Adrenal gland (tissue), 12 donors: ENCODE data around the gene ACOT7. TPM values are rescaled to one million over a fixed set of nuclear protein-coding genes. Genes with fewer than 3 reads are reported as not detected.
A peak's percentile ranks its signal among the peaks of the same experiment; 100 is the strongest.

Experiments
- DNase-seq, 7 donors: peaks; one replicate each; pipeline ENCODE4 v3.0.0-alpha.2; 2019 to 2020
- H3K27ac ChIP-seq, 5 donors: fragments of 200-600 bp; sonication (generic) in 4 of 5; 1 replicate in 3 of 5; 2 replicates in 2 of 5; pipeline versions ENCODE4 v1.5.1 to v1.8.0; 2016 to 2020; ENCODE audit warnings: mild to moderate bottlenecking in 1 of 5
- H3K27me3 ChIP-seq: fragments of 200-600 bp; 2 replicates; pipeline ENCODE4 v1.8.0; 2021
- H3K36me3 ChIP-seq, 2 donors: fragments of 200-600 bp; replicated peaks in 1 of 2; 1 replicate in 1 of 2; 2 replicates in 1 of 2; pipeline versions ENCODE4 v1.5.1 to v1.8.0; 2018 to 2022
- H3K4me1 ChIP-seq, 2 donors: fragments of 200-600 bp; replicated peaks in 1 of 2; 1 replicate in 1 of 2; 2 replicates in 1 of 2; pipeline versions ENCODE4 v1.5.1 to v1.8.0; 2018 to 2021
- H3K4me3 ChIP-seq, 4 donors: fragments of 200-600 bp; sonication (generic) in 3 of 4; one replicate each; pipeline ENCODE4 v1.5.1; 2016 to 2018
- H3K9me3 ChIP-seq, 3 donors: fragments of 200-600 bp; sonication (generic) in 1 of 3; replicated peaks in 1 of 3; 1 replicate in 2 of 3; 2 replicates in 1 of 3; pipeline versions ENCODE4 v1.5.1 to v1.8.0; 2016 to 2021
- POLR2A ChIP-seq, 2 donors: fragments of 450-650 bp; IDR thresholded peaks; one replicate each; pipeline ENCODE4 v1.6.1; 2017; ENCODE audit warnings: antibody characterized with exemption in 2 of 2, mild to moderate bottlenecking in 2 of 2, moderate library complexity in 1 of 2
- WGBS, 4 donors: extraction: QIAGEN DNeasy Blood & Tissue Kit in 2 of 4; methylation state at CpG; one replicate each; pipeline versions ENCODE4 v1.1.5 to v1.1.7; 2013 to 2017; 5-methylcytosine and 5-hydroxymethylcytosine counted together
- intact Hi-C, 2 donors: fragments of 100-400 bp; cut with DNase I; formaldehyde crosslinking; loops; one replicate each; pipeline versions ENCODE4 v1.14.1 to v1.15.0; 2022 to 2023
- polyA plus RNA-seq, 3 donors: library from polyadenylated mRNA; stranded (reverse); fragments of 200-250 nt in 2 of 3; fragments of 350-450 nt in 1 of 3; fragmentation: Illumina TruSeq in 1 of 3; extraction: RNeasy Lipid Tissue Mini Kit (QIAGEN cat#74804) in 1 of 3; gene quantifications; one replicate each; pipeline ENCODE4 v1.2.3, GENCODE V29; 2013 to 2014
- total RNA-seq, 9 donors: library from RNA; depleted of rRNA in 4 of 9; stranded (reverse); fragments of >200 nt in 4 of 9; fragments of 120-200 nt in 1 of 9; fragmentation: NEBNext Ultra II Directional in 1 of 9; extraction: Animal tissue kit (Norgen Biotek cat#: 25700) in 1 of 9; gene quantifications; one replicate each; pipeline versions ENCODE4 v1.1.0 to v1.2.4, GENCODE V29; 2013 to 2023
- TF ChIP-seq, protein P1 (sequence below), 6 experiments: fragments of 450-650 bp in 4 of 6; fragments of 200-600 bp in 2 of 6; sonication (generic) in 1 of 6; IDR thresholded peaks; 1 replicate in 5 of 6; 2 replicates in 1 of 6; pipeline versions ENCODE4 v1.5.1 to v1.8.0; 2016 to 2021; ENCODE audit warnings: antibody characterized with exemption in 6 of 6, mild to moderate bottlenecking in 2 of 6, moderate library complexity in 1 of 6
- donor health status: healthy with polysubstance abuse.
- donor health status: Bipolar disorder and iron deficiency.
- donor health status: DM: yes; HTN: yes; CAD: no.
- donor health status: DM: no; HTN: no; CAD: no.
- donor health status: DM: no; HTN: no; CAD: no.
- donor health status: DM: yes; HTN: yes; CAD: no.

The ACOT7 gene
- total and polyA plus RNA-seq, 12 donors: 8.4 to 29.4 (median 14.5) TPM

DNA sequence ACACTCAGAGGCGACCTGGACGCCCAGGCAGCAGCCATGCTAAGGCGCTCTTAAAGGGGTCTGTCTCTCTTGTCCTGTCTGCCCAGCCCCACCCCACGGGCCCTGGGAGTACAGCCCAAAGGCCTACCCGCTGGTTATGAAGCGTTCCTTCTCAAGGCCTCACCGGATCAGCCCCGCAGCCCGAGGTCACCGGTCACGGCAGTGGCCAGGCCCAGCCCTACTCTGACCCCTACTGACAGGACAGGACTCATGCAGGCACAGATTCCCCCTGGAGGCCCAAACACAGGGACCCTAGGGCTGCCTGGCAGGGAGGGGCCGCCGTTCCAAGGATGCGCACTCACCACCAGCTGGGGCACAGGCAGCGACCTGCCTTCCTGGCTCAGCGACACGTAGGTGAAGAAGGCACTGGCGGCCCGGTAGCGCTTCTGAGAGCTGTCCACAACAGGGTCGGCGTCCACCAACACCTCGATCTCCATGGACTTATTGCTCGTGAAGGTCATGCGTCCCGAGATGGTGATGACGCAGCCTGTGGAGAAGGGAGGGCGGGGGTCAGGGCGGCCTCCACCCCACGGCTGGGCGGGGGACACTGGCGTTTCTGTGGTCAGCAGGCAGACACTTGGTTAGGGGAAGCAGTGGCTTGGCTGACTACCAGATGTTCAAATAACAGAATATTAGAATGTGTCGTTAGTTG is 112.7 kb downstream of the ACOT7 start:
- peak in 6 of 7 donors; percentile 59 to 77 (median 66) for DNase-seq
- intact Hi-C loops: loop anchor here in 1 of 2 donors (5.0 kb wide), 1 partner anchor 34 kb away; no protein-coding TSS in a partner anchor

GRCh38 chr1:6279613-6280383 is 113.8 kb downstream of the ACOT7 start:
- no peak overlapping the region for H3K27ac ChIP-seq
- no peak overlapping the region for H3K4me3 ChIP-seq
- DNase-seq: no peak
- no peaks in the 10 kb centered on the region for H3K27me3 ChIP-seq
- no peaks in the 10 kb centered on the region for H3K36me3 ChIP-seq
- intact Hi-C loops: loop anchor here in 1 of 2 donors (5.0 kb wide), 1 partner anchor 32 kb away; no protein-coding TSS in a partner anchor
- H3K4me1 ChIP-seq: peaks cover 0 to 11% of the 10 kb centered on the region in 2 donors
- TF ChIP-seq, protein P1, sequence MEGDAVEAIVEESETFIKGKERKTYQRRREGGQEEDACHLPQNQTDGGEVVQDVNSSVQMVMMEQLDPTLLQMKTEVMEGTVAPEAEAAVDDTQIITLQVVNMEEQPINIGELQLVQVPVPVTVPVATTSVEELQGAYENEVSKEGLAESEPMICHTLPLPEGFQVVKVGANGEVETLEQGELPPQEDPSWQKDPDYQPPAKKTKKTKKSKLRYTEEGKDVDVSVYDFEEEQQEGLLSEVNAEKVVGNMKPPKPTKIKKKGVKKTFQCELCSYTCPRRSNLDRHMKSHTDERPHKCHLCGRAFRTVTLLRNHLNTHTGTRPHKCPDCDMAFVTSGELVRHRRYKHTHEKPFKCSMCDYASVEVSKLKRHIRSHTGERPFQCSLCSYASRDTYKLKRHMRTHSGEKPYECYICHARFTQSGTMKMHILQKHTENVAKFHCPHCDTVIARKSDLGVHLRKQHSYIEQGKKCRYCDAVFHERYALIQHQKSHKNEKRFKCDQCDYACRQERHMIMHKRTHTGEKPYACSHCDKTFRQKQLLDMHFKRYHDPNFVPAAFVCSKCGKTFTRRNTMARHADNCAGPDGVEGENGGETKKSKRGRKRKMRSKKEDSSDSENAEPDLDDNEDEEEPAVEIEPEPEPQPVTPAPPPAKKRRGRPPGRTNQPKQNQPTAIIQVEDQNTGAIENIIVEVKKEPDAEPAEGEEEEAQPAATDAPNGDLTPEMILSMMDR (IDR thresholded peaks at IDR 0.05): no peak
- TF ChIP-seq POLR2A (IDR thresholded peaks at IDR 0.05): no peak
- H3K9me3 ChIP-seq: no peaks in the 10 kb centered on the region
- WGBS, 4 donors: 90 to 96% (median 96%) methylated on average over 30 to 31 of the region's 31 CpGs

More for the DNA sequence above, 112.7 kb downstream of the ACOT7 start:
- 64 to 85% (median 70%) methylated on average over 17 to 33 of the region's 33 CpGs for WGBS, 4 donors
- peaks cover 0 to 10% of the 10 kb centered on the region in 2 donors for H3K4me1 ChIP-seq
- no peaks in the 10 kb centered on the region for H3K27me3 ChIP-seq
- H3K36me3 ChIP-seq: no peaks in the 10 kb centered on the region
- no peaks in the 10 kb centered on the region for H3K9me3 ChIP-seq
- H3K4me3 ChIP-seq: no peak overlapping the region
- TF ChIP-seq, protein P1 (IDR thresholded peaks at IDR 0.05): peak; percentile 11 to 63 (median 49)
- no peak for TF ChIP-seq POLR2A (IDR thresholded peaks at IDR 0.05)
- H3K27ac ChIP-seq: no peak overlapping the region

- Histone ChIP-seq H3K4me1 (peaks cover 0 to 11% of the 10 kb centered on the region in 2 donors), H3K4me3 (no peak overlapping the region), H3K9me3 (no peaks in the 10 kb centered on the region), H3K27ac (no peak overlapping the region), H3K36me3 (no peaks in the 10 kb centered on the region), H3K27me3 (no peaks in the 10 kb centered on the region)
- 76 to 92% (median 90%) methylated on average over 10 of the region's 10 CpGs for WGBS, 4 donors
- DNase-seq: no peak
- intact Hi-C loops: no loop called here
- TF ChIP-seq POLR2A (IDR thresholded peaks at IDR 0.05): no peak
- TF ChIP-seq, protein P1 (IDR thresholded peaks at IDR 0.05): no peak
Observed at GRCh38 chr1:6279066-6279465, 114.5 kb downstream of the ACOT7 start.

- TF ChIP-seq POLR2A (IDR thresholded peaks at IDR 0.05): no peak
- TF ChIP-seq, protein P1 (IDR thresholded peaks at IDR 0.05): no peak
- Histone ChIP-seq H3K36me3 (no peaks in the 10 kb centered on the region), H3K4me3 (no peak overlapping the region), H3K4me1 (peaks cover 0 to 11% of the 10 kb centered on the region in 2 donors), H3K27ac (no peak overlapping the region), H3K27me3 (no peaks in the 10 kb centered on the region), H3K9me3 (no peaks in the 10 kb centered on the region)
- WGBS, 4 donors: 81 to 93% (median 88%) methylated on average over 8 to 9 of the region's 9 CpGs
- DNase-seq: no peak
- intact Hi-C loops: no loop called here
Observed at GRCh38 chr1:6278263-6278662, 115.3 kb downstream of the ACOT7 start.
